ENCODE data around the gene NT5C2. TPM values are rescaled to one million over a fixed set of nuclear protein-coding genes. Genes with fewer than 3 reads are reported as not detected.

The NT5C2 gene
- total and polyA plus RNA-seq, 2 of the 8 experiments (the other 6 are each of a cell fraction or from before 2014, with no cell fraction given) = 35.2 to 106 TPM

DNA sequence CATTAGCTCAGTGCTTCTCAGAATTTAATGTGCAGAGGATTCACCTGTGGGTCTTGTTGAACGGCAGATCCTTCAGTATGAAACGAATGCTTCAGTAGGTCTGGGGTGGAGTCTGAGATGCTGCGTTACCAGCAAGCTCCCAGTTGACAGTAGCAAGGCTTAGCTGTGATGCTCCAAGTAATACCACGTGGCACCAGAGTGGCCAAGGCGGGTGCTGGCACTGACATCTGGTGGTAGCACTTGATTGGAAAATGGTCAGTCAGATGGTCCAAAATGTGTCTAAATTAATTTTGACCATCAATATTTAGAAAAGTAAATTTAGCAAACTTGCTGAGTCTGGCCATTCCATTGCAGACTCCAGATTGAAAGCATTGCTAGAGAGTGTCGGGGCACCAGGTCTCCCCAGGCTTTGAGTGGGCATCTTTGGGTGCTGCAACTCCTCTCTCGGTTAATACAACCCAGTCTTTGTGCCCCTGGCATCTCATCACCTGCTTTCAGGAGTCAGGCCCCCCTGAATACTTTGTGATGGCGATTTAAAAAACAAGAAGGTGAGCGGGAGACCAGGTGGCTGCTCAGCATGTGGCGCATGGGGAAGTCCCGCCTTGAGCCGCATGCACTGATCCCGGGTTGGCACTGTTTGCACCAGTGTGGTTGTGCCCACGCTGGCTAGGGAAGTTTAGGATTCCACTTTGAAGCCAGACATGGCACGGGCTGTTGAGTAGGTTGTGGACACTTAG lies 130.1 kb downstream of the NT5C2 start:
- ChIA-PET CTCF (ENCODE audit: partially characterized antibody) (interaction anchor here (0.5 to 6.2 kb wide), 15 partner anchors 8 to 239 kb away, joined by 3 to 40 read pairs (median 3); partner anchors contain the start of gene CNNM2), POLR2A (ENCODE audit: partially characterized antibody) (interaction anchor here (0.5 to 4.5 kb wide), 3 partner anchors 121 to 1210 kb away, joined by 3 to 22 read pairs (median 4); partner anchors contain the start of gene CNNM2)
- no peak overlapping the region for H4K91ac ChIP-seq (replicated peaks; ENCODE audit: insufficient read length, low read length)
- peaks cover 0 to 10% (median 4%) of the 10 kb centered on the region in 4 experiments; a peak in 3 of 7 replicates for H3K4me1 ChIP-seq (replicated peaks in 1 of 4; ENCODE audit: control insufficient read depth in 3 of 4, insufficient read depth in 4 of 4, low read length in 3 of 4)
- H2AFZ ChIP-seq (ENCODE audit: low read length) = no peak overlapping the region
- peak overlapping the region in 1 of 2 experiments; percentile 34; a peak in 1 of 4 replicates for H3K4me2 ChIP-seq (ENCODE audit: insufficient read depth in 1 of 2, low read depth in 2 of 2, low read length in 2 of 2)
- 0 out of 2 replicates have a peak overlapping the region, but pooled peaks have one; percentile 31 for H2BK12ac ChIP-seq (ENCODE audit: low read depth, low read length)
- no peaks in the 10 kb centered on the region for H3K79me2 ChIP-seq (ENCODE audit: control insufficient read depth in 1 of 2, insufficient read depth in 2 of 2, low read length in 2 of 2)
- H2BK15ac ChIP-seq (ENCODE audit: low read length) = no peak overlapping the region
- TF ChIP-seq TCF12 (IDR thresholded peaks at IDR 0.05; ENCODE audit: low read depth, low read length) (peak; percentile 73; the same call in 1 of the 2 replicates), E2F6 (IDR thresholded peaks at IDR 0.05) (peak; percentile 74), RXRA (IDR thresholded peaks at IDR 0.05; ENCODE audit: insufficient read depth, low read depth, low read length) (no peak), RAD21 (IDR thresholded peaks at IDR 0.05 in 1 of 2, conservative IDR thresholded peaks at IDR 0.05 in 1 of 2; ENCODE audit: low read depth in 2 of 2, low read length in 2 of 2) (peak; percentile 39 to 51), NRF1 (IDR thresholded peaks at IDR 0.05; ENCODE audit: low read depth, low read length) (no peak)
- TF ChIP-seq, protein P1, sequence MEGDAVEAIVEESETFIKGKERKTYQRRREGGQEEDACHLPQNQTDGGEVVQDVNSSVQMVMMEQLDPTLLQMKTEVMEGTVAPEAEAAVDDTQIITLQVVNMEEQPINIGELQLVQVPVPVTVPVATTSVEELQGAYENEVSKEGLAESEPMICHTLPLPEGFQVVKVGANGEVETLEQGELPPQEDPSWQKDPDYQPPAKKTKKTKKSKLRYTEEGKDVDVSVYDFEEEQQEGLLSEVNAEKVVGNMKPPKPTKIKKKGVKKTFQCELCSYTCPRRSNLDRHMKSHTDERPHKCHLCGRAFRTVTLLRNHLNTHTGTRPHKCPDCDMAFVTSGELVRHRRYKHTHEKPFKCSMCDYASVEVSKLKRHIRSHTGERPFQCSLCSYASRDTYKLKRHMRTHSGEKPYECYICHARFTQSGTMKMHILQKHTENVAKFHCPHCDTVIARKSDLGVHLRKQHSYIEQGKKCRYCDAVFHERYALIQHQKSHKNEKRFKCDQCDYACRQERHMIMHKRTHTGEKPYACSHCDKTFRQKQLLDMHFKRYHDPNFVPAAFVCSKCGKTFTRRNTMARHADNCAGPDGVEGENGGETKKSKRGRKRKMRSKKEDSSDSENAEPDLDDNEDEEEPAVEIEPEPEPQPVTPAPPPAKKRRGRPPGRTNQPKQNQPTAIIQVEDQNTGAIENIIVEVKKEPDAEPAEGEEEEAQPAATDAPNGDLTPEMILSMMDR (IDR thresholded peaks at IDR 0.05; ENCODE audit: control extremely low read depth in 1 of 3, insufficient read depth in 1 of 3, low read depth in 1 of 3, low read length in 3 of 3) = peak in 1 of 3 experiments; percentile 9; a peak in 1 of 4 replicates
- TF ChIP-seq, protein P2, sequence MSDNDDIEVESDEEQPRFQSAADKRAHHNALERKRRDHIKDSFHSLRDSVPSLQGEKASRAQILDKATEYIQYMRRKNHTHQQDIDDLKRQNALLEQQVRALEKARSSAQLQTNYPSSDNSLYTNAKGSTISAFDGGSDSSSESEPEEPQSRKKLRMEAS (IDR thresholded peaks at IDR 0.05) = peak; percentile 58
- no peaks in the 10 kb centered on the region for H3K23me2 ChIP-seq (ENCODE audit: low read depth, low read length)
- H3K9me3 ChIP-seq (ENCODE audit: insufficient read depth in 2 of 2, low read depth in 1 of 2, low read length in 1 of 2) = no peaks in the 10 kb centered on the region
- no peak overlapping the region for H4K5ac ChIP-seq (ENCODE audit: insufficient read length, low read depth, low read length)
- H4K8ac ChIP-seq (ENCODE audit: extremely low read depth, insufficient read depth, low read length) = no peak overlapping the region
- no peak overlapping the region for H3K14ac ChIP-seq (ENCODE audit: insufficient read length)
- no peak overlapping the region for H2BK20ac ChIP-seq (ENCODE audit: low read length)
- H3K9ac ChIP-seq (replicated peaks in 1 of 4; ENCODE audit: extremely low read depth in 1 of 4, low read depth in 3 of 4, low read length in 3 of 4) = no peak overlapping the region
- no peak overlapping the region for H3K56ac ChIP-seq (replicated peaks; ENCODE audit: insufficient read length, low read depth, low read length)
- DNase-seq (ENCODE audit: low read depth in 1 of 2, low spot score in 2 of 2) (peak in 1 of 2 experiments; percentile 58), FAIRE-seq (peak; percentile 36)
- no peaks in the 10 kb centered on the region; the same call in 1 of the 2 replicates for H3K79me1 ChIP-seq (ENCODE audit: low read depth, low read length)
- H2BK120ac ChIP-seq (replicated peaks; ENCODE audit: low read depth, low read length) = no peak overlapping the region
- no peak overlapping the region for H2BK5ac ChIP-seq (ENCODE audit: low read depth, low read length)
- H3K27ac ChIP-seq (ENCODE audit: low read depth, low read length) = no peak overlapping the region
- no peak overlapping the region for H3K18ac ChIP-seq (ENCODE audit: extremely low read depth, low read length)
- H4K20me1 ChIP-seq (replicated peaks in 1 of 2; ENCODE audit: control insufficient read depth in 1 of 2, insufficient read depth in 2 of 2, low read length in 2 of 2) = no peaks in the 10 kb centered on the region
- no peak overlapping the region for H3K4me3 ChIP-seq (ENCODE audit: extremely low read depth in 1 of 4, insufficient read depth in 2 of 4, low read depth in 3 of 4, low read length in 4 of 4)
- no peak overlapping the region for H3K23ac ChIP-seq (ENCODE audit: insufficient read length)
- H3K27me3 ChIP-seq (replicated peaks in 1 of 4; ENCODE audit: control insufficient read depth in 3 of 4, extremely low read depth in 1 of 4, insufficient read depth in 3 of 4, low read length in 3 of 4) = no peaks in the 10 kb centered on the region
- no peak overlapping the region for H2AK5ac ChIP-seq (ENCODE audit: low read depth, low read length)
- WGBS, 2 experiments (ENCODE audit: extremely low coverage in 1 of 2, insufficient coverage in 1 of 2, insufficient read length in 1 of 2, insufficient replicate concordance in 2 of 2, low coverage in 1 of 2, low lambda C conversion rate in 2 of 2, missing lambda C conversion rate in 1 of 2) = 80% methylated on average over 15 of the region's 15 CpGs; no CpG with 5 or more reads in 1 of the 2 experiments
- H3K36me3 ChIP-seq (ENCODE audit: control insufficient read depth in 2 of 4, insufficient read depth in 4 of 4, low read length in 3 of 4) = no peaks in the 10 kb centered on the region
- no peak overlapping the region for H3K4ac ChIP-seq (replicated peaks; ENCODE audit: insufficient read length, low read depth, low read length)
